GM12878 (cell line): ENCODE results near the gene SLC25A45. TPM values are rescaled to one million over a fixed set of nuclear protein-coding genes. Genes with fewer than 3 reads are reported as not detected.
A peak's percentile ranks its signal among the peaks of the same experiment; 100 is the strongest.

Experiments
- BACH1 ChIP-seq: fragments of 450-650 bp; IDR thresholded peaks from 2 replicates; pipeline ENCODE4 v1.6.1; 2017; ENCODE audit warnings: mild to moderate bottlenecking, borderline replicate concordance
- ETV6 ChIP-seq, 2 experiments: fragments of 450-650 bp in 1 of 2; IDR thresholded peaks in 1 of 2; conservative IDR thresholded peaks in 1 of 2; 2 replicates each; pipeline ENCODE4 v1.6.1; 2014; ENCODE audit warnings: antibody characterized with exemption in 1 of 2, borderline replicate concordance in 1 of 2, low read depth in 1 of 2, mild to moderate bottlenecking in 1 of 2, moderate library complexity in 1 of 2
- HDGF ChIP-seq: fragments of 450-650 bp; IDR thresholded peaks from 2 replicates; pipeline ENCODE4 v1.6.1; 2016; ENCODE audit warnings: antibody characterized with exemption
- IKZF1 ChIP-seq: fragments of 450-650 bp; conservative IDR thresholded peaks from 2 replicates; pipeline ENCODE4 v1.6.1; 2017; ENCODE audit warnings: antibody characterized with exemption, mild to moderate bottlenecking
- IKZF2 ChIP-seq, 2 experiments: fragments of 450-650 bp; IDR thresholded peaks; 2 replicates each; pipeline ENCODE4 v1.6.1; 2017; ENCODE audit warnings: mild to moderate bottlenecking in 2 of 2, moderate library complexity in 2 of 2
- JUNB ChIP-seq: IDR thresholded peaks from 2 replicates; pipeline ENCODE4 v1.6.1; 2016; ENCODE audit warnings: antibody characterized with exemption, mild to moderate bottlenecking
- JUND ChIP-seq: IDR thresholded peaks from 2 replicates; pipeline ENCODE4 v1.6.1; 2012; ENCODE audit warnings: low read depth, mild to moderate bottlenecking, low read length, improper control_type of control experiment, moderate library complexity
- MEF2A ChIP-seq: IDR thresholded peaks from 2 replicates; pipeline ENCODE4 v1.6.1; 2011; ENCODE audit warnings: low read depth, mild to moderate bottlenecking, low read length, moderate library complexity; ENCODE audit not compliant: insufficient read depth
- MEF2B ChIP-seq: fragments of 450-650 bp; IDR thresholded peaks from 2 replicates; pipeline ENCODE4 v1.6.1; 2018; ENCODE audit warnings: mild to moderate bottlenecking, moderate library complexity; ENCODE audit not compliant: partially characterized antibody, poor library complexity, severe bottlenecking
- NR2C2 ChIP-seq: IDR thresholded peaks from 2 replicates; pipeline ENCODE4 v1.6.1; 2011; ENCODE audit warnings: borderline replicate concordance, low read depth; ENCODE audit not compliant: control insufficient read depth, insufficient read length
- NR2F1 ChIP-seq: fragments of 450-650 bp; conservative IDR thresholded peaks from 2 replicates; pipeline ENCODE4 v1.6.1; 2017; ENCODE audit warnings: mild to moderate bottlenecking
- SPI1 ChIP-seq: IDR thresholded peaks from 2 replicates; pipeline ENCODE4 v1.6.1; 2011; ENCODE audit warnings: low read depth, mild to moderate bottlenecking, low read length, moderate library complexity, borderline replicate concordance; ENCODE audit not compliant: insufficient read depth
- SREBF1 ChIP-seq: IDR thresholded peaks from 2 replicates; pipeline ENCODE4 v1.6.1; 2012; ENCODE audit warnings: mild to moderate bottlenecking, low read length
- YY1 ChIP-seq: IDR thresholded peaks from 2 replicates; pipeline ENCODE4 v1.6.1; 2011; ENCODE audit warnings: low read depth, mild to moderate bottlenecking, low read length
- ZNF274 ChIP-seq: IDR thresholded peaks from one replicate; pipeline ENCODE4 v1.8.0; 2011; ENCODE audit not compliant: insufficient read length, insufficient read depth
- polyA plus RNA-seq, 11 experiments: library from polyadenylated mRNA; depleted of rRNA in 4 of 11; unstranded in 6 of 11; stranded (reverse) in 5 of 11; fragments of >200 nt; fragmentation: Nextera tagmentation in 4 of 11; fragmentation: Illumina TruSeq in 1 of 11; extraction: Ambion mirVana in 4 of 11; extraction: Trizol in 1 of 11; gene quantifications; 1 replicate in 1 of 11; 2 replicates in 10 of 11; pipeline versions ENCODE4 v1.2.1 to v1.2.3, GENCODE V29; 2011 to 2016; ENCODE audit warnings: inconsistent platforms in 2 of 11, missing spikeins in 2 of 11, low read depth in 1 of 11
- total RNA-seq, 4 experiments: library from RNA; depleted of rRNA in 3 of 4; stranded (reverse); fragments of >200 nt in 3 of 4; fragmentation: Illumina TruSeq in 1 of 4; extraction: Trizol in 1 of 4; gene quantifications; 2 replicates each; pipeline versions ENCODE4 v1.2.1 to v1.2.3, GENCODE V29; 2013 to 2021
- TF ChIP-seq, protein P1 (sequence below): fragments of 450-650 bp; formaldehyde crosslinking; IDR thresholded peaks from 2 replicates; pipeline ENCODE4 v1.4.0; 2020; ENCODE audit warnings: mild to moderate bottlenecking, moderate library complexity
- TF ChIP-seq, protein P2 (sequence below): fragments of 450-650 bp; IDR thresholded peaks from 2 replicates; pipeline ENCODE4 v1.6.1; 2016; ENCODE audit warnings: mild to moderate bottlenecking
- TF ChIP-seq, protein P3 (sequence below): IDR thresholded peaks from 2 replicates; pipeline ENCODE4 v1.6.1; 2012; ENCODE audit warnings: low read depth, low read length, improper control_type of control experiment
- TF ChIP-seq, protein P4 (sequence below): fragments of 450-650 bp; IDR thresholded peaks from 2 replicates; pipeline ENCODE4 v1.6.1; 2017; ENCODE audit warnings: mild to moderate bottlenecking, low read depth, inconsistent platforms; ENCODE audit not compliant: poor library complexity, severe bottlenecking
- TF ChIP-seq, protein P5 (sequence below): fragments of 450-650 bp; IDR thresholded peaks from 2 replicates; pipeline ENCODE4 v1.6.1; 2016; ENCODE audit warnings: mild to moderate bottlenecking

SLC25A45 gene
- total and polyA plus RNA-seq, 10 of the 15 experiments (the other 5 are each of a cell fraction or from before 2014, with no cell fraction given), result 4.1 to 35.2 (median 20.3) TPM

DNA sequence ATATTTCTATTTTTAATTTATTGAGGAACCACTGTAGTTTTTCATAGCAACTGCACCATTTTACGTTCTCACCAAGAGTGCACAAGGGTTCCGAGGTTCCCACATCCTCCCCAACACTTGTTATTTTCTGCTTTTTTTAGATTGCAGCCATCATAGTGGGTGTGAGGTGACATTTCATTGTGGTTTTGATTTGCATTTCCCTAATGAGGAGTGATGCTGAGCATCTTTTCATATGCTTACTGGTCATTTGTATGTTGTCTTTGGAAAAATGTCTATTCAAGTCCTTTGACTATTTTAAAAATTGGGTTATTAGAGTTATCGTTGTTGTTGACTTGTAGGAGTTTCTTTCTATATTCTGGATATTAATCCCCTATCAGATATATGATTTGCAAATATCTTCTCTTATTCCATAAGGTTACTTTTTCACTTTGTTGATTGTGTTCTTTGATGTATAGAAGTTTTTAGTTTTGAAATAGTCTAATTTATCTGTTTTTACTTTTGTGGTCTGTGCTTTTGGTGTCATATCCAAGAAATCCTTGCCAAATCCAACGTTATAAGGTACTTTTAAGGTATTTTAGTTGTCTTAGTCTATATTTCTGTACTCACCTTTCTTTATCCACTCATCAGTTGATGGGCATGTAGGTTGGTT is 49.1 kb upstream of the SLC25A45 start (continued):
- TF ChIP-seq, protein P1, sequence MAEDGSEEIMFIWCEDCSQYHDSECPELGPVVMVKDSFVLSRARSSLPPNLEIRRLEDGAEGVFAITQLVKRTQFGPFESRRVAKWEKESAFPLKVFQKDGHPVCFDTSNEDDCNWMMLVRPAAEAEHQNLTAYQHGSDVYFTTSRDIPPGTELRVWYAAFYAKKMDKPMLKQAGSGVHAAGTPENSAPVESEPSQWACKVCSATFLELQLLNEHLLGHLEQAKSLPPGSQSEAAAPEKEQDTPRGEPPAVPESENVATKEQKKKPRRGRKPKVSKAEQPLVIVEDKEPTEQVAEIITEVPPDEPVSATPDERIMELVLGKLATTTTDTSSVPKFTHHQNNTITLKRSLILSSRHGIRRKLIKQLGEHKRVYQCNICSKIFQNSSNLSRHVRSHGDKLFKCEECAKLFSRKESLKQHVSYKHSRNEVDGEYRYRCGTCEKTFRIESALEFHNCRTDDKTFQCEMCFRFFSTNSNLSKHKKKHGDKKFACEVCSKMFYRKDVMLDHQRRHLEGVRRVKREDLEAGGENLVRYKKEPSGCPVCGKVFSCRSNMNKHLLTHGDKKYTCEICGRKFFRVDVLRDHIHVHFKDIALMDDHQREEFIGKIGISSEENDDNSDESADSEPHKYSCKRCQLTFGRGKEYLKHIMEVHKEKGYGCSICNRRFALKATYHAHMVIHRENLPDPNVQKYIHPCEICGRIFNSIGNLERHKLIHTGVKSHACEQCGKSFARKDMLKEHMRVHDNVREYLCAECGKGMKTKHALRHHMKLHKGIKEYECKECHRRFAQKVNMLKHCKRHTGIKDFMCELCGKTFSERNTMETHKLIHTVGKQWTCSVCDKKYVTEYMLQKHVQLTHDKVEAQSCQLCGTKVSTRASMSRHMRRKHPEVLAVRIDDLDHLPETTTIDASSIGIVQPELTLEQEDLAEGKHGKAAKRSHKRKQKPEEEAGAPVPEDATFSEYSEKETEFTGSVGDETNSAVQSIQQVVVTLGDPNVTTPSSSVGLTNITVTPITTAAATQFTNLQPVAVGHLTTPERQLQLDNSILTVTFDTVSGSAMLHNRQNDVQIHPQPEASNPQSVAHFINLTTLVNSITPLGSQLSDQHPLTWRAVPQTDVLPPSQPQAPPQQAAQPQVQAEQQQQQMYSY (CRISPR knock-in tag), result no peak
- TF ChIP-seq IKZF1 (peak; percentile 83), JUNB (peak; percentile 38), SPI1 (peak; percentile 67; the same call in 1 of the 2 replicates), NR2C2 (no peak), ZNF274 (no peak), MEF2A (peak; percentile 93), NR2F1 (peak; percentile 86), JUND (no peak), BACH1 (peak; percentile 33; the same call in 1 of the 2 replicates), SREBF1 (0 out of 2 replicates have a peak, but pooled peaks have one; percentile 48), ETV6 (conservative IDR thresholded peaks at IDR 0.05 in 1 of 2, IDR thresholded peaks at IDR 0.05 in 1 of 2; ENCODE audit: borderline replicate concordance in 1 of 2, low read depth in 1 of 2) (peak in 1 of 2 experiments; percentile 78; a peak in 1 of 4 replicates), IKZF2 (IDR thresholded peaks at IDR 0.05) (peak; percentile 84 to 85; a peak in 3 of 4 replicates), YY1 (peak; percentile 69), MEF2B (peak; percentile 95), HDGF (no peak)
- TF ChIP-seq, protein P2, sequence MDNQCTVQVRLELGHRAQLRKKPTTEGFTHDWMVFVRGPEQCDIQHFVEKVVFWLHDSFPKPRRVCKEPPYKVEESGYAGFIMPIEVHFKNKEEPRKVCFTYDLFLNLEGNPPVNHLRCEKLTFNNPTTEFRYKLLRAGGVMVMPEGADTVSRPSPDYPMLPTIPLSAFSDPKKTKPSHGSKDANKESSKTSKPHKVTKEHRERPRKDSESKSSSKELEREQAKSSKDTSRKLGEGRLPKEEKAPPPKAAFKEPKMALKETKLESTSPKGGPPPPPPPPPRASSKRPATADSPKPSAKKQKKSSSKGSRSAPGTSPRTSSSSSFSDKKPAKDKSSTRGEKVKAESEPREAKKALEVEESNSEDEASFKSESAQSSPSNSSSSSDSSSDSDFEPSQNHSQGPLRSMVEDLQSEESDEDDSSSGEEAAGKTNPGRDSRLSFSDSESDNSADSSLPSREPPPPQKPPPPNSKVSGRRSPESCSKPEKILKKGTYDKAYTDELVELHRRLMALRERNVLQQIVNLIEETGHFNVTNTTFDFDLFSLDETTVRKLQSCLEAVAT, result peak; percentile 79; the same call in 1 of the 2 replicates
- TF ChIP-seq, protein P3, sequence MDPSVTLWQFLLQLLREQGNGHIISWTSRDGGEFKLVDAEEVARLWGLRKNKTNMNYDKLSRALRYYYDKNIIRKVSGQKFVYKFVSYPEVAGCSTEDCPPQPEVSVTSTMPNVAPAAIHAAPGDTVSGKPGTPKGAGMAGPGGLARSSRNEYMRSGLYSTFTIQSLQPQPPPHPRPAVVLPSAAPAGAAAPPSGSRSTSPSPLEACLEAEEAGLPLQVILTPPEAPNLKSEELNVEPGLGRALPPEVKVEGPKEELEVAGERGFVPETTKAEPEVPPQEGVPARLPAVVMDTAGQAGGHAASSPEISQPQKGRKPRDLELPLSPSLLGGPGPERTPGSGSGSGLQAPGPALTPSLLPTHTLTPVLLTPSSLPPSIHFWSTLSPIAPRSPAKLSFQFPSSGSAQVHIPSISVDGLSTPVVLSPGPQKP, result no peak
- TF ChIP-seq, protein P4, sequence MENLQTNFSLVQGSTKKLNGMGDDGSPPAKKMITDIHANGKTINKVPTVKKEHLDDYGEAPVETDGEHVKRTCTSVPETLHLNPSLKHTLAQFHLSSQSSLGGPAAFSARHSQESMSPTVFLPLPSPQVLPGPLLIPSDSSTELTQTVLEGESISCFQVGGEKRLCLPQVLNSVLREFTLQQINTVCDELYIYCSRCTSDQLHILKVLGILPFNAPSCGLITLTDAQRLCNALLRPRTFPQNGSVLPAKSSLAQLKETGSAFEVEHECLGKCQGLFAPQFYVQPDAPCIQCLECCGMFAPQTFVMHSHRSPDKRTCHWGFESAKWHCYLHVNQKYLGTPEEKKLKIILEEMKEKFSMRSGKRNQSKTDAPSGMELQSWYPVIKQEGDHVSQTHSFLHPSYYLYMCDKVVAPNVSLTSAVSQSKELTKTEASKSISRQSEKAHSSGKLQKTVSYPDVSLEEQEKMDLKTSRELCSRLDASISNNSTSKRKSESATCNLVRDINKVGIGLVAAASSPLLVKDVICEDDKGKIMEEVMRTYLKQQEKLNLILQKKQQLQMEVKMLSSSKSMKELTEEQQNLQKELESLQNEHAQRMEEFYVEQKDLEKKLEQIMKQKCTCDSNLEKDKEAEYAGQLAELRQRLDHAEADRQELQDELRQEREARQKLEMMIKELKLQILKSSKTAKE, result peak; percentile 79
- TF ChIP-seq, protein P5, sequence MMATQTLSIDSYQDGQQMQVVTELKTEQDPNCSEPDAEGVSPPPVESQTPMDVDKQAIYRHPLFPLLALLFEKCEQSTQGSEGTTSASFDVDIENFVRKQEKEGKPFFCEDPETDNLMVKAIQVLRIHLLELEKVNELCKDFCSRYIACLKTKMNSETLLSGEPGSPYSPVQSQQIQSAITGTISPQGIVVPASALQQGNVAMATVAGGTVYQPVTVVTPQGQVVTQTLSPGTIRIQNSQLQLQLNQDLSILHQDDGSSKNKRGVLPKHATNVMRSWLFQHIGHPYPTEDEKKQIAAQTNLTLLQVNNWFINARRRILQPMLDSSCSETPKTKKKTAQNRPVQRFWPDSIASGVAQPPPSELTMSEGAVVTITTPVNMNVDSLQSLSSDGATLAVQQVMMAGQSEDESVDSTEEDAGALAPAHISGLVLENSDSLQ, result peak; percentile 72; the same call in 1 of the 2 replicates
